Fibroblast of mammary gland (primary cell): ENCODE measurements around the gene ADPRHL1.

Experiments used
- DNase-seq: peaks from one replicate; pipeline ENCODE4 v3.0.0-alpha.2; 2010; ENCODE audit warnings: low read depth
- H3K4me3 ChIP-seq: 2 replicates; pipeline ENCODE4 v1.5.1; 2011; ENCODE audit warnings: low read depth, mild to moderate bottlenecking, low read length, moderate library complexity; ENCODE audit not compliant: control insufficient read depth
- CTCF ChIP-seq: conservative IDR thresholded peaks from 2 replicates; pipeline ENCODE4 v1.5.1; 2011; ENCODE audit warnings: low read depth, low read length, inconsistent platforms; ENCODE audit not compliant: control insufficient read depth, insufficient read depth

The ADPRHL1 gene

GRCh38 chr13:113466383-113466782 is 13.1 kb upstream of the ADPRHL1 start:
- TF ChIP-seq CTCF, result no peak
- DNase-seq, result no peak
- no peak overlapping the region for H3K4me3 ChIP-seq

DNA sequence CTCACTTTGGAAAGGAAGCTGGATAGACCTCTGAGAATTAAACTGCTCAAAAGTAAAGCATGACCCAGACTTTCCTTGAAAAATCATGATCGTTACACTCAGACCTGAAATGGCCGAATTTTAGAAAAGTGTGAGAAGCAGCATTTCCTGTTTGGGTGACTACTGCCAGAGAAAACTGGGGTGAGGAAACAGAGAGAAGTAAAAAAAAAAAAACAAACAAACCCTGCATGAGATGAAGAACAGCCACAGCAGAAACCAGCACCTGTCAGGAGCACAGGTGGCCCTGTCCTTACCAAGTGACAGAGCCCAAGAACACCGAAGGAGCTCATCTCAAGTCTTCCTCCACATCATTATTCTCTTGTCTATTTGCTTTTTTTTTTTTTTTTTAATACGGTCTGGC is 12.0 kb upstream of the ADPRHL1 start:
- no peak for DNase-seq
- TF ChIP-seq CTCF, result no peak
- no peak overlapping the region for H3K4me3 ChIP-seq

GRCh38 chr13:113464476-113464875 is 11.2 kb upstream of the ADPRHL1 start:
- H3K4me3 ChIP-seq, result no peak overlapping the region
- no peak for TF ChIP-seq CTCF
- no peak for DNase-seq

DNA sequence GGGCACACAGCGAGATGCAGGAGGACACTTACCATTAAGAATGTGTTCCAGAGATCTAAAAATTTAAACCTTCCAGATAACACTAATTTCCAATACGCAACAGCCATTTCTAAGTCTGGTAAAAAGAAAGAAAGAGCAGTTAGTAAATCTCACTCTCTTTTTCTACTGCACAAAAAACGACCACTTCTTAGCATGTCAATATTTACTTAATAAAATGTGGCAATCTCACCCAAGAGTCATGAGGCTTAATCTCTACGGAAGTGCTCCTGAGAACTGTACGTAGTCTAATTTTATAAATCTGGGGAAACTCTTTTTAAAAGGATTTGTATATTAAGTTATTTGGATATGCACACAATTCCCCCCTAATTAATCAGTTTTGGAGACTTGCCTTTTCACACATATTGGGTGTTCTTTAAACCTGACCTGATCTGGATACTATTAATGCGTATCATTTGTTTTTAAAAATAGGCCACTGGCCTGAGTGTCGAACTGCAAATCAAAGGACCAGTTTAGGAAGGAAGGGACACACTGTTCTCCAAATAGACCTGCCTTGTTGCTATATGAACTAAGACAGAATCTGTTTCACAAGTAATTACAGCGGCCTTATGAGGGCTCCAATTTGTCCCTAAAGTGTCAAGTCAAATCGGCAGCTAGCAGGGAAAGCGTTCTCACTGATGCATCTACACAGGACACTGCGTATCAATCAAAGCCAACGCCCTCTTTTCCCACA is 7.9 kb upstream of the ADPRHL1 start:
- H3K4me3 ChIP-seq, result no peak overlapping the region
- no peak for TF ChIP-seq CTCF

GRCh38 chr13:113460599-113460998 is 7.3 kb upstream of the ADPRHL1 start:
- no peak for DNase-seq
- H3K4me3 ChIP-seq, result no peak overlapping the region
- no peak for TF ChIP-seq CTCF

More for the DNA sequence above, 7.9 kb upstream of the ADPRHL1 start:
- no peak for DNase-seq

GRCh38 chr13:113460064-113460555 is 6.8 kb upstream of the ADPRHL1 start:
- no peak for TF ChIP-seq CTCF
- no peak for DNase-seq

More at GRCh38 chr13:113460064-113460555, 6.8 kb upstream of the ADPRHL1 start:
- no peak overlapping the region for H3K4me3 ChIP-seq
